GM19455 (cell line): ENCODE measurements around the gene PPP1R18.
"Not testable (repeated sequence)": the region's sequence is repeated elsewhere in the genome, so short reads cannot be mapped to it uniquely, and the experiment has no call there.

Experiments used
- ATAC-seq: cut with Tn5 transposase; IDR thresholded peaks from one replicate; pipeline ENCODE4 v1.9.1; 2021; ENCODE audit not compliant: unreplicated experiment

PPP1R18 gene

GRCh38 chr6:30720738-30721197 is 34.3 kb upstream of the PPP1R18 start:
- no peak for ATAC-seq

GRCh38 chr6:30719791-30720737 is 33.6 kb upstream of the PPP1R18 start, which contains the start of gene TUBB:
TUBB (plus strand) TSS chr6:30720352; CDS start chr6:30720507, 155 bp downstream.
- peak; percentile 31 for ATAC-seq

- no peak for ATAC-seq
These were observed 32.9 kb upstream of the PPP1R18 start for GRCh38 chr6:30719356-30719755.

- not testable (repeated sequence) for ATAC-seq
These were observed 31.6 kb upstream of the PPP1R18 start for GRCh38 chr6:30717845-30718720.

GRCh38 chr6:30717129-30717844 is 30.8 kb upstream of the PPP1R18 start, which contains the start of gene MDC1:
MDC1 (minus strand) TSS chr6:30717281; CDS start chr6:30715175, 2,106 bp downstream.
- peak; percentile 74 for ATAC-seq

- no peak for ATAC-seq
These were observed 30.4 kb upstream of the PPP1R18 start for GRCh38 chr6:30716879-30717128.

- no peak for ATAC-seq
These were observed 27.8 kb upstream of the PPP1R18 start for GRCh38 chr6:30714263-30714662.

- no peak for ATAC-seq
These were observed 26.0 kb upstream of the PPP1R18 start for GRCh38 chr6:30712441-30712945.

GRCh38 chr6:30711758-30712380 is 25.4 kb upstream of the PPP1R18 start:
- ATAC-seq, result no peak

- no peak for ATAC-seq
These were observed 22.8 kb upstream of the PPP1R18 start for GRCh38 chr6:30709101-30709868.

GRCh38 chr6:30707281-30707850 is 20.9 kb upstream of the PPP1R18 start:
- ATAC-seq, result no peak

- ATAC-seq, result no peak
These were observed 19.2 kb upstream of the PPP1R18 start for GRCh38 chr6:30705620-30706019.

GRCh38 chr6:30703821-30704220 is 17.4 kb upstream of the PPP1R18 start:
- ATAC-seq, result no peak

- ATAC-seq, result no peak
These were observed 16.6 kb upstream of the PPP1R18 start for GRCh38 chr6:30703011-30703410.

- no peak for ATAC-seq
These were observed 13.9 kb upstream of the PPP1R18 start for GRCh38 chr6:30700340-30700739.

GRCh38 chr6:30696432-30696831 is 10.0 kb upstream of the PPP1R18 start:
- no peak for ATAC-seq

- ATAC-seq, result no peak
These were observed 4.9 kb upstream of the PPP1R18 start for GRCh38 chr6:30691208-30691847.

- no peak for ATAC-seq
These were observed 4.2 kb upstream of the PPP1R18 start, which contains the start of gene NRM for GRCh38 chr6:30690403-30691207. NRM (minus strand) TSS chr6:30690984; CDS start chr6:30690974, 10 bp downstream.
